ENCODE data around the gene FAM13A.
"Not testable (repeated sequence)": the region's sequence is repeated elsewhere in the genome, so short reads cannot be mapped to it uniquely, and the experiment has no call there.

The FAM13A gene

DNA sequence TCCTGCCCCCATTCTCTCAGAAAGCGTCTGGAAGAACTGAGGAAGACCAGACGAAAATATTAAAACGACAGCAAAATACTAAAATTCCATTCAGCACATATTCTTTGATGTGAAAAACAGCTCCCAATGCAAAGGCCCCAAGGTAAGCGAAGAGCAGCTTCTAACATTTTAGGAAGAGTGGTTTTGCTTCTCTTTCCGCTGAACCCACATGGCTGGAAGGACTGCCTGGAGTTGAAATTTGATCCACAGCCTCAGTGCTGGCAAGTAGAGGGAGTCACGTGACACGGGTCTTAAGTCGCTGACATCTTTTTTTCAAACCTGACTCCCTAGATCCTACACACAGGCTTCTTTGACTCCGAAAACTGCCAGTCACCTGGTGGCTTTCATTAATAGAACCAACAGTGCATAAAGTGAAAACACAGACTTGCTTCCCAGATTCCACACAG lies at the start of gene FAM13A:
FAM13A (minus strand) TSS at position 233 of the 446 bp plus-strand sequence; CDS start at position 12, 221 bp downstream.
- no peak for DNase-seq

DNA sequence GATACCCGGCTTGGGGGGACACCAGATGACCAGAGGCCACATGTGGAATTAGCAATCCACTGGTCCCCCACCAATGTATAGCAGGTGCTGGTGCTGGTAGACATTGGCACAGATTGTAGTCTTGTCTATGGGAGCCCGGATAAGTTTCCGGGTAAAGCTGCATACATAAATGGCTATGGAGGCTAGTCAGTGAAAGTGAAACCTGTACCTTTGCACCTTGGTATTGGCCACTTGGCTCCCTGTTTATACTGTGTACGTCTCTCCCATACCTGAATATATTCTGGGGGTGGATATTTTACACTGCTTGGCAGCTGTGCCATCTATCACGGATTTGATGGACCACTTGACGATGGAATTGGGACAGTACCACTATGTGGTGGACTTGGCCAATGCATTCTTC lies 48.7 kb upstream of the FAM13A start:
- DNase-seq: no peak

DNA sequence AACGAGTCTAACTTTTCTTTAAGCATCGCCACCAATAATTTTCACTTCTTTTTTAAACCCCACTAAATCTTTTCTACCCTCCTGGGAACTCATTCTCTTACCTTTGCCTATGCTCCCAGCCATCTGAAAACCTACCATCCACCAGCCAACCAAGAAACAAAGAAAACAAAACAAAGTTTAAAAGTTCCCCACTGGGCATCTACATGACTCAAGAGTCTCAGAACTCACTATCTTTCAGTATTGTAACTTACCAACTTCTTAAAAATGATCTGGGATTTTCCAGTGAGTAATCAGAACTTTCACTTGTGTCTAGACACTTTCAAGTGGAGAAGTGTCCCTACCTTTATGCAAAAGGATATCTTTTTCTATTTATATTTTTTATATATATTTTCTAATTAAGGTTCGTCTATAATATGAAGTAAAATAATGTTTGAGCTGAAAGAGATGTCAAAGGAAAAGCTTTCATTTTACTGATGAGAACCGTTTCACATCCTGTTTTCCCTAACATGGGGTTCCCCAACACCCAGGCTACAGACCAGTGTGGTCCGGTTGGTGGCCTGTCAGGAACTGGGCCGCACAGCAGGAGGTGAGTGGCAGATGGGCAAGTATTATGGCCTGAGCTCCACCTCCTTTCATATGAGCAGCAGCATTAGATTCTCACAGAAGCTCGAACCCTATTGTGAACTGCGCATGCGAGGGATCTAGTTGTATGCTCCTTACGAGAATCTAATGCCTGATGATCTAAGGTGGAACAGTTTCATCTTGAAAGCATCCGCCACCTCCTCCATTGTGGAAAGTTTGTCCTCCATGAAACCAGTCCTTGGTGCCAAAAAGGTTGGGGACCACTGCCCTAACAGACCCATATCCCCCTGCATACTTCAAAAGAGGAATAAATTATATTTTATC lies 44.5 kb upstream of the FAM13A start:
- DNase-seq: no peak

DNA sequence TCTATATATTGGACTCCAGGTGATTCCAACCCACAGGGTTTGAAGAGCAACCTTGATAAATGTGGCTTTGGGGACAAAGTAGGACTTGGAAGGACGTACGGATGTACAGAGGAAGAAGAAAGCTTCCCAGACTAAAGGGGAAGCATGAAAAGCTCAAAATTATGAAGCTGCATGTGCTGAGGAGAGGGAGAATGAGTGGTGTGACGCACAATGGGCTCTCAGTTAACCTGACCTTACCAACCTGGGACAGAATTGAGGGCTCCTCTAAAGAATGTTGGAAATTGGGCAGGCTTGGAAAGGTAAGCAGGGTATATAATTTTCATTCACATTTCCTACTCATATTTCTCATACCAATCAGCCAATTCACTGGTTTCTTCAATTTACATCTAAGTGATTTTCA lies 43.9 kb upstream of the FAM13A start:
- no peak for DNase-seq

DNA sequence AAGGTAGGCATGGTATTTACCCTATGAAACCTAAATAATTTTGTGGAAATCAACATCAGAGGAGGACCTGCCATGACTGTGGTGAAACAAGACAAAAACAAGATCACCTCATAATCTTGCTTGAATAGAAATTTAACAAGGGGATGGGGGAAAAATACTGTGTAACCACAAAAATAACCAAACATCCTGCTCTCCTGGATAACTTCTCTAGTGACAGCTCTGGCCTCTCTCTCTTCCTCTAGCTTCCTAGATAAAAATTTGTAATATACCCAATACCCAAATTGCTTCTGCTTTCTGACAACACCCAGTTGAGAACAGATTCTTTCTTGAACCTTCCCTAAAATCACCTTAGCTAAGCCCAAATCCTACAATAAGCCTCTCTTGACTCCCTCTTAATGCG lies 42.5 kb upstream of the FAM13A start:
- no peak for DNase-seq

DNA sequence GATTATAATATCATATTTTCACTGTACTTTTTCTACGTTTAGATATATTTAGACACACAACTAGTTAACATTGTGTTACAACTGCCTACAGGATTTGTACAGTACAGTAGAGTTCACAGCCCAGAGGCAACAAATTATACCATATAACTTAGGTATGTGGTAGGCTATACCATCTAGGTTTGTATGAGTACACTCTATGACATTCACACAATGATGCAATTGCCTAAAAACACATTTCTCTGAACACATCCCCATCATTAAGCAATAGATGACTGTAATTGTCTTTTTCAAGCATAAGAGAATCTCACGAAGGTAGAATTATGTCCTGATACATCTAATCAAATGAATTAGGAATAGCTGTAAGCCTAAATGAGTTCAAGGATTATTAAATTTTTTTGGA lies 42.0 kb upstream of the FAM13A start:
- DNase-seq: no peak

DNA sequence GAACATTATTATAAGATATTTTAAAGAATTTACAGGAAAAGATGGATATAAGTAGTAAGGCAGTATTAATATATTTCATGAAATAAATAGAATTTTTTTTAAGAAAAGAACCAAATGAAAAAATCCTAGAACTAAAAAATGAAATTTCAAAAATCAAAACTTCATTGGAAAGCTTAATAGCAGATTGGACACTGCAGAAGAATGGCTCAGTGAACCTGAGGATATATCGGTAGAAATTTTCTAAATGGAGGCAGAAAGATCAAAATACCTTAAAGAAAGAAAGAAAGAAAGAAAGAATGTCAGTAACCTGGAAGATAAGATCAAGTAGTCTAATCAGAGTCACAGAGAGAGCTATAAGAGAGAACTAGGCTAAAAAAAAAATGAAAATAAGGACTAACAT lies 21.3 kb upstream of the FAM13A start:
- no peak for DNase-seq

DNA sequence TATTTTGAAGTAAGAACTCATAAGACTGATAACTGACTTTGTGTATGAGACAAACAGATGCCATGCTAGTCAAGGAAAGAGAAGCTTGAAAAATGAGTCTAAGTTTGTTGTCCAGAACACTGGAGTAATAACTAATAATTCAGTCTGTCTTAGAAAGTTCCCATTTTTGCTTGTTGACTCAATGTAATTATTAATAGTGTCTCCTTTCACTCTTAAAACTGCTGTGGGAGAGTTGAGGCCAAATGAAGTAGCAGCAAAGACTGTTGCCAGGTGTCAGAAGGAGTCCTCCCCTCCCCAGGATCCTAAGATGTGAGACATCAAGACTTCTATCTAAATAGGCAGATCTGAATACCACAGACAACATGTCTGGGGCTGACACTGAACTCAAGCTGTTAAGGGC lies 20.8 kb upstream of the FAM13A start:
- DNase-seq: no peak

DNA sequence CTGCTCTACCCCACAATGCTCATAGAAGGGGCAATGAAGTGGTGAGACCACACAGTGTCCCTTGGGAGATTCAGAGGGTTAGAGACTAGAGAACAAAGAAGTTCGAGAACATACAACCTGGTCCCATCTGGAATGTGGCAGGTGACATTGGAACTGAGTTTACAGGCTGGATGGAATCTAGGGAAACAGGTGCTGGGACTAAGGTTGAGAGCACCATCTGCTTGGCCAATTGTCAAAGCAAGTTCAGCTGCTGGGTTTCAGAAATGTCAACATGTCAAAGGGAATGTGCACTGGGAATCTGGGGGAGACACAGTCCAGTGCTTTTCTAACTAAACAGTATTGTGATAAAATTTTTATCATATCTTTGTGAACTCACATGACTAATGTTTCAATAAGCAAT lies 15.9 kb upstream of the FAM13A start:
- no peak for DNase-seq

DNA sequence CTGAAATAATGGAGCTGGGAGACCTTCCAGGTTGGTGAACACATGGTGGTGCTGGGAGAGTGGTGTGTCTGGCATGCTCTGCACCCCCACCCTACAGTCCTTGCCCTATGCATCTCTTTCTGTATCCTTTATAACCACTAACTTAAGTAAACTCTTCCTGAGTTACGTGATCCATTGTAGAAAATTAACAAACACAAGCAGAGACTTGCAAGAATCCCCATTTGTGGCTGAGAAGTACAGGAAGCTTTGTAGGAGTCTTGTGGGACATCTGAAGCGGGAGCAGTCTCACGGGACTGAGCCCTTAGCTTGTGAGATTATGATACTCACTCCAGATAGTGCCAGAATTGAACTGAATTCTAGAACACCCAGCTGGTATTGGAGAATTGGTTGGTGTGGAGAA lies 14.3 kb upstream of the FAM13A start:
- DNase-seq: no peak

DNA sequence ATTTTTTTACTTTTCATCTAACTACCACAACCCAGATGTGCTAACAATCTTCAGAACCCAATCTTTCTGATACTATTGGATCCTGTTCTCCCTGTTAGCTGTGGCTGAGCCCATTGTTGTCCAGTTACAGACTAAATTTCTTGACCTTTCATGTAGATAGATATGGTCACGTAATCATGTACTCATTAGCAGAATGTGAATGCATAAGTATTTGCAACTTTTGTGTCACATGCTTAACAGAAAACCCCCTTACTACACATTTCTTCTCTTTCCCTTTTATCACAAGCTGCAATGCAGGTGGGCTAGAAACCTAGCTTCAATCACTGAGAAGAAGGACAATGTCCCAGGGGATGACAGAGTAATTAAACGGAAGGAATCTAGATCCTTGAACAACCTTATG lies 13.1 kb upstream of the FAM13A start:
- no peak for DNase-seq

DNA sequence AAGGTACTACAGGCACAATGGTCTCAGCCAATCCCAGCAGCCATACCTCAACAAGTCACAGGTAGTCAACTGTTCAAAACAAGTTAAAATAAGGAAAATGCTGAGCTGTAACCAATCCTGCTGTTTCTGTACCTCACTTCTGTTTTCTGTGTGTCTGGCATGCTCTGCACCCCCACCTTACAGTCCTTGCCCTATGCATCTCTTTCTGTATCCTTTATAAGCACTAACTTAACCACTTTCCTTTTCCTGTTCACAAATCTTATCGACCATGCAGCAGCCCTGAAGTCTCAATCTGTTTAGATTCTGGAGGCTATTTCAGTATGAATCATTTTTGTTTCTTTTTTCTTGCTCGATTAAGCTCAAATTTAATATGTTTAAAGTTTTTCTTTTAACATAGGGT lies 12.5 kb upstream of the FAM13A start:
- DNase-seq: no peak

DNA sequence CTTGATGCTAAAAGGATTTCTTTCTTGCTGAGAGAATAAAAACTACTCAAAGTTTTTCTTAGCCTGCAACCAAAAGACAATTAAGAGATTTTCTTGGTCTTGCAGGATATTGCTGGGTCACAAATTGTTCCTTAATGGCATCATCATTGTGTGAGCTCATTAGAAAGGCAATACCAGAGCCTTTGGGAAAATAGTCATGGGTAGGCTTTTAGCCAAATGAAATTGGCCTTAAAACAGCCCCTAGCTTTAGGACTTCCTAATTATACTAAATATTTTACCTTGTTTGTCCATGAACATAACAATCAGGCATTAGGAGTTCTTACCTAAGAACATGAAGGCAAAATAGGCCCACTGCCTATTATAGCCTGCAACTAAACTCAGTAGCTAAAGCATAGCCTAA lies 10.4 kb upstream of the FAM13A start:
- no peak for DNase-seq

DNA sequence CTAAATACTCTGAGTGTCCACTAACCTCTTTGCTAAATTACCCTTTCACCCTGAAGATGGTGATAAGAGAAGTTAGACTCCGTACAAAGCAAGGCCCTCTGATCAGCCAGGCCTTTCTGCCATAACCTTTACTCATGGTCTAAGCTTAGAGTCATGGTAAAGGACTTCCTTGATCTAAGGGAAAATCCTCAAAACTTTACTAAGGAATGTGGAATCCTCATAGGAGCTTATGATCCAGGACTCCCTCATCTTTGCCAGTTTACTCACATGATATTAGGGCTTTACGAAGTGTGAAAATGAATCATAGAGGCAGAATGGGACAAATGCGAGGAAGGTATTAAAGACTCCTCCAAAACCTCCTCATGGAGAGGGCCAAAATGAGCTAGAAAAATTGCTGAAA lies 7.9 kb upstream of the FAM13A start:
- DNase-seq: no peak

DNA sequence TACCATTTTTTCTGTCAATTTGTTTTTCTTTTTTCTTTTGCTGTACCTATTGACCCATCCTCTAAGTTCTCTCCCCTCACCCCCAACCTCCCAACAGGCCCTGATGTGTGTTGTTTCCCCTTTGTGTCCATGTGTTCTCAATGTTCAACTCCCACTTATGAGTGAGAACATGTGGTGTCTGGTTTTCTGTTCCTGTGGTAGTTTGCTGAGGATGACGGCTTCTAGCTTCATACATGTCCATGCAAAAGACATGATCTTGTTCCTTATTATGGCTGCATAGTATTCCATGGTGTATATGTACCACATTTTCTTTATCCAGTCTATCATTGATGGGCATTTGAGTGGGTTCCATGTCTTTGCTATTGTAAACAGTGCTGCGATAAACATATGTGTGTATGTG lies 859 bp upstream of the FAM13A start:
- not testable (repeated sequence) for DNase-seq

DNA sequence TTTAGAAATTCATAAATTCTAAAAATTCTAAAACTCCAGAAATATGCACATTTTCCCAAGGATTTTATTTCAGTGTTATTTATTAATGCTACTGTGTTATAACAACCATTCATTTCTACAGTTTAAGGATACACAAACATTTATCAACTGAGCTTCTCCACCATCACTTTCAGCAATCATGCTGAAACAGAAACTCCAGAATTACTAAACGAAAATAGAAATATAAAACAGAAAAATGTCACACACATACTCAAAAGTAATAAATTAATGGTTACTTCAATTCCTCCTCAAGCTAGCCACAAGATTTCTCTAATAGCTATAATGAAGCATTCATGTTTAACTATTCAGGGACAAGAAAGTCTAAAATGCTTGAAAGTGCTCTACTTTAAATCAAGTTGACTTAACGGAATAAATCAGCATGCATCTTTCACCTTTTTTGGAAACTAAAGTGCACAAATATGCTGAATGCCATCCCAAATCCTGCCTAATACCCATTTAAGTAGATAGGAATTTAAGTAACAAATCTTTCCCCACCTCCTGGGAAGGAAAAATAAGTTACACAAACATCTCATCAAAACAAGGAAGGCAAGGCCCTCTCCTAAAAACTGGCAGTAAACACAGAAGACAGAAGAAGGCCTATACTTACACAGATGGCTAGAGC lies 563 bp downstream of the FAM13A start:
- no peak for DNase-seq

DNA sequence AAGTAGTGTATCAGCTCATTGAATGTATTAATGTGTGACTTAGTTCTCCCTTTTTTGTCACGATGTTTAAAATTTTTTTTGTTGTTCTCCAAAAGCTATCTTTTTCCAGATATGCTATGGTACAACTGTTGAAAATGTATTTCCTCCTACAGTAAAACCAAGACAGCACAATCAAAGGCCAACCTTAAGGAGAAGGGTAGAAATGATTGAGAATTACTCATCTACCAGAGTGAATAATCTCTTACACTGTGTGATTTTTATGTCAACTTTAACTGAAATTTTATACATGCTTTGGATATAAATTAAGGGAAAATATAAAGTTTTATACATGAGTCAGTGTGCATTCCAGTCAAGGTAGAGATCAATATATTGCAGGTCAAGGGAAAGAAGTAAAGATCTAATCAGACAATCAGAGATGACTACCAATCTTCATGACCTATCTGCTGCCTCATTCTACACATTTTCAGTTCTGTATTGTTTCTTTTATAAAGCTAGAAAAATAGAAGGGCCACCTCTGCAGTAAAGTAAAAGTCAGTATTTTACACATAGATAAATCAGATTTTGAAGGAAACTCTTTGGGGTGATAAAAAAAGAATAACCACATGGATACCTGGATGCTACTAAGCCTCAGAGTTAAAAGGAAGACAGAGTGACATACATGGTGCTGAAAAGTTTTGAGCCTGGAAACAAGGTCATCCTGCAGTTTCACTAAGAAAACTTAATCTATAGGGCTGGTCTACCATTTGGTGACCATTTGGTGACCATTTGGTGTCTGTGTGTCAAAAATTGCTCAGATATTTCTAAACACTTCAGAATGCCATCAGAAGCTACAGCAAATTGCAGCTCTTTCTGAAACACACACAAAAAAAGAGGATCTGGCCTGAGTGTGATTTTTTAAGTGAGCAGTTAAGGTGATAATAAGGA lies 1.6 kb downstream of the FAM13A start:
- no peak for DNase-seq

DNA sequence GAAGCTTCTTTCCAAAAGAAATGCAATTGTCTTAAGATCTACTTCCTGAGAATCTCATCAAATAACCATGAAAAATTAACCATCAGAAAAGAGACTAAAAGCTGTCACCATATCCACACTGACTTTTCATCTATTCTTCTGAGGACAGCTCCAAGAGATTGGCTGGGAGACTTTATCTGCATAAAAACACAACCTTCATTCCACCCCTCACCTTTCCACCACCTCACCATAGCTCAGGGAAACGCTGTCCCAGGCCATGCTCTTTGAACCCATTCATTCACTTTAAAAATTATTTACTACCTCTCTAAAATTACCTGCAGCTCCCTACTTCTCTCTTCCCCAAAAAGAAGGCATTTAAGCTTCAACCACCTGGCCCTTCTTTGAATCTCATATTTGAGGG lies 2.4 kb downstream of the FAM13A start:
- no peak for DNase-seq

DNA sequence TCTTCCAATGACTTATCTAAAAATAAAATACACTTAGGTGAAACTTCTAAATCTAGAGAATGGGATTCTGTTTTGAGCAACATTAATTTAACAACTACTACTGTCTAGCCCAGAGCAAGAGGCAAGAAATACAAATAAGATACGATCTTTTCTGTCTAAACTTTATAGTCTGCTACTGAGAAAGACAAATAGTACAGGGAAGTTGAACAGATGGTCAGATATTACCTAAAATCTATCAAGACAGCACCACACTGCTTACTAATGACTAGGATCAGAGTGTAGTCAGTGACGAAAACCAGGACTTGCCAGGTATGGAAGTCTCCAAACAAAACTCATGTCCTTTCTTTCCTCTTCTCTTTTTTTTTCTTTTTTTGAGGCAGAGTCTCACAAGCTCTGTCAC lies 7.1 kb downstream of the FAM13A start:
- no peak for DNase-seq

DNA sequence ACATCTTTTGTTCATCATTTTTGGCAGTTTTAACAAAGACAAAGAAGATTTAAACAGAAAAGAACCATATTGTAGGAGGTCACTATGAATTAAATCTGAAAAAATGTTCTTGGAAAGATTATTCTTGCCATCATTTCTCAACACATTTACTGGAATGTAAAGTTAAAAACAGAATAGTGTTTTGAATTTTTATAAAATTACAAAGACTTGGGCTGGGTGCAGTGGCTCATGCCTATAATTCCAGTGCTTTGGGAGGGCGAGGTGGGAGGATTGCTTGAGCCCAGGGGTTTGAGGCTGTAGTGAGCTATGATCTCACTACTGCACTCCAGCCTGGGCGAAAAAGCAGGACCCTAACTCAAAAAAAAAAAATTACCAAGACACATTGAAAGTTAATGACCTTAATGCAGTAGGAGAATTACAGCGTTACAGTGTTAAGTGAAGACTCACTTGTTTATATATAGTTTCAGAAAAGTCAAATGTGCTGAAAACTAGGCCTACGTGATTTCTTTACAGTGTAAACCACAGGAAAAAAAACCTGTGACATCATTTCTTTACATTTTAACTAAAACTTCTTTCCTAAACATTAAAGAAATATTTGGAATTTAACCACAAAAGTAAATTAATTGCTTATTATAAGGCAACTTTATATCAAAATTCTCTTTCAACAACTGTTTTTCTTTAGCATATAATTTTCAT lies 7.9 kb downstream of the FAM13A start:
- no peak for DNase-seq

DNA sequence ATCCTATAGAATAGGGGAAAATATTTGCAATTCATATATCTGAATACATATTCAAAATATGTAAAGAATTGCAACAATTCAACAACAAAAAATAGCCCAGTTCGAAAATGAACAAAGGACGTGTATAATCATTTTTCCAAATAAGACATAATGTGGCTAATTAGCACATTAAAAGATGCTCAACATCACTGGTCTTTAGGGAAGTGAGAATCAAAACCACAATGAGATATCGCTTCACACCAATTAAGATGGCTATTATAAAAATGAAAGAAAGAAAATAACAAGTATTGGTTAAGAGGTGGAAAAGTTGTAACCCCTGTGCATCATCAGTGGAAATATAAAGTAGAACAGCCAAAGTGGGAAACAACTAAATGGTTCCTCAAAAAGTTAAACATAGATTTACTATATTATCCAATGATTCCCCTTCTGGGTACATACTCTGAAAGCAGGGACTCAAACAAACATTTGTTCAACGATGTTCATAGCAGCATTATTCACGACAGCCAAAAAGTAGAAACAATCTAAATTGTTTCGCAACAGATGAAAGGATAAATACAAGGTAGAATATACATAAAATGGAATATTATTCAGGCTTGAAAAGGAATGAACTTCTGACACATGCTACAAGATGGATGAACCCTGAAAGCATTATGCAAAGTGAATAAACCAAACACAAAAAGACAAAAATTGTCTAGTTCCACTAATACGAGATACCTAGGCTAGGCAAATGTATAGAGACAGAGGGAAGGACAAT lies 12.7 kb downstream of the FAM13A start:
- no peak for DNase-seq

DNA sequence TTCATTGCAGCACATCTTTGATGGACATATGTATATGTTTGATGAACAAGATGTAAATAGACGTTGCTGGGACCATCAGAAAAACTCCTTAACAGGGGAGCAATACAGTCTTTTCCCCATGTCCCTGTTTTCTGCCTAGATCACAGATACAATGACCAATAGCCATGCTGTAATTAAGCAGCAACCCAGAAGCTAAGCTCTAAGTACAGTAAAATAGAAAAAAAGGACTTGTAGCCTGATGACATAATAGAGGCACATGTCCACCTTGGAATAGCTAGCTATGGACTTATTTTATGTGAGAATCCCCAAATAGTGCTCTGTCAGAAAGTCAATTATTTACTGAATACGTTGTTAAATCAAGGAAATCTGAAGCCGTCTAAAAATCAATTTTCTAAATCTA lies 14.9 kb downstream of the FAM13A start:
- DNase-seq: no peak
